Astrocyte (in vitro differentiated cells and primary cell): ENCODE measurements around the gene DIAPH2.

Source experiments
- CTCF ChIP-seq: IDR thresholded peaks from 2 replicates; pipeline ENCODE4 v1.5.1; 2011; ENCODE audit warnings: low read depth, mild to moderate bottlenecking, inconsistent platforms, low read length, moderate library complexity; ENCODE audit not compliant: insufficient read depth
- EZH2 ChIP-seq: IDR thresholded peaks from 2 replicates; pipeline ENCODE4 v1.6.1; 2012; ENCODE audit warnings: mild to moderate bottlenecking, low read length, inconsistent platforms; ENCODE audit not compliant: insufficient read depth

- TF ChIP-seq EZH2 (no peak), CTCF (no peak)
These were observed 158.9 kb downstream of the DIAPH2 start for GRCh38 chrX:96843566-96843965.
